Measurements from ENCODE around the gene CXCL1. TPM values are rescaled to one million over a fixed set of nuclear protein-coding genes. Genes with fewer than 3 reads are reported as not detected.
A peak's percentile ranks its signal among the peaks of the same experiment; 100 is the strongest.

Gene CXCL1
- total RNA-seq, 1 experiment from 2014 or later, result 5.7 TPM

GRCh38 chr4:73916172-73916925, 47.2 kb downstream of the CXCL1 start:
- no peak for DNase-seq (ENCODE audit: low read depth)

- DNase-seq (ENCODE audit: low read depth), result peak; percentile 93
Measured at GRCh38 chr4:73917081-73917501, 47.9 kb downstream of the CXCL1 start.

- DNase-seq (ENCODE audit: low read depth), result peak; percentile 28
Measured at GRCh38 chr4:73918058-73918457, 48.9 kb downstream of the CXCL1 start.

- peak; percentile 10 for DNase-seq (ENCODE audit: low read depth)
Measured at GRCh38 chr4:73919691-73920090, 50.5 kb downstream of the CXCL1 start.

Other genes with a start within 250 kb of the CXCL1 start
- 0.02 TPM in 1 of 2 replicates, not detected in the other for gene RASSF6, start 249.0 kb upstream of the CXCL1 start, total RNA-seq (2014; rRNA removed; shearing (Covaris generic))
- 33.1 and 33.9 TPM in 2 replicates for gene CXCL8, start 128.8 kb upstream of the CXCL1 start, total RNA-seq (2014; rRNA removed; shearing (Covaris generic))
- 0.15 TPM in 2 replicates for gene CXCL6, start 32.7 kb upstream of the CXCL1 start, total RNA-seq (2014; rRNA removed; shearing (Covaris generic))
- not detected in 2 replicates for gene PF4V1, start 16.1 kb upstream of the CXCL1 start, total RNA-seq (2014; rRNA removed; shearing (Covaris generic))
- gene PF4, start 112.6 kb downstream of the CXCL1 start, total RNA-seq (2014; rRNA removed; shearing (Covaris generic)), result not detected in 2 replicates
- gene PPBP, start 118.8 kb downstream of the CXCL1 start, total RNA-seq (2014; rRNA removed; shearing (Covaris generic)), result not detected in 2 replicates
- gene CXCL5, start 129.3 kb downstream of the CXCL1 start, total RNA-seq (2014; rRNA removed; shearing (Covaris generic)), result 0.62 and 0.74 TPM in 2 replicates
- gene CXCL3, start 169.3 kb downstream of the CXCL1 start, total RNA-seq (2014; rRNA removed; shearing (Covaris generic)), result 0.81 and 6.3 TPM in 2 replicates
- gene CXCL2, start 229.8 kb downstream of the CXCL1 start, total RNA-seq (2014; rRNA removed; shearing (Covaris generic)), result not detected in 2 replicates

Data from M059J (cell line).